ENCODE measurements around the gene GARS1. TPM values are rescaled to one million over a fixed set of nuclear protein-coding genes. Genes with fewer than 3 reads are reported as not detected.

Gene GARS1
- polyA plus RNA-seq, 3 donors: 46.0 to 68.4 (median 48.6) TPM

DNA sequence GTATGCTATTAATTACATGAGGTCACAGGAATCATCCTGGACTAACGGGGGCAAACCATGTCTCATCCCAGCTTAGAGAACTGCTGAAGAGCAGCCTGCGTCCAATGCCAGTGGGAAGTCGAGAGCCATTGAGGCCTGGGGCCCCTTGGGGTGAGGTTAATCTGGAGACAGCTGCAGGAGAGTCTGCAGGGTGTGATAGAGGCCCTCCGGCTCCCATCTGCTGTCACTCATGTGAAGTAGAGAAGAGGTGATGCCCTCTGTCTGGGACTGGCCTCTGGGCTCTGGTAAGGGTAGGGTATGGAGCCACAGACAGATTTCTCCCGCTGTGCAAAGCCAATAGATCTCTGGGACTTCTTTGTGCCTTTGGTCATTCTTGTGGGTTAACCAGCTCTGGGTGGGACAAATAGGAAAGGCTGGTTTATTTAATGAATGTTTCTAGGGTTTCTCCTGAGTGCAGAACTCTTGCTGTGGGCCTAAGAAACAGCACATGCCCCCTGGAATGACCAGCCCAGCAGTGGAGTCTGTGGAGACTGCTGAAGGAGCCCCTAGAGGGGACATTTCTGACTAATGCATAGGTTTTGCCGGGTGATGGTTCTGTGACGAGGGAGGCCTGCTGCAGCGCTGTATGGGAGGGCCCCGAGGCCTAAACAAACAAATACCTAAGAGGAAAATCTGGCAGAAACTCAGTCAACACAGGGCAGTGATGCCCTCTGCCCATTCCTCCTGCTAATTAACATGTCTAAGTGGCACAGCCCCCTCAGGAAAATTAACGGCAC, 53.1 kb downstream of the GARS1 start:
- Mint-ChIP-seq H3K27ac (no peak overlapping the region), H3K27me3 (ENCODE audit: low read depth in 3 of 3) (peaks cover 0 to 1% (median 0%) of the 10 kb centered on the region in 3 donors), H3K36me3 (peaks cover 16 to 20% of the 10 kb centered on the region in 2 donors), H3K4me3 (no peak overlapping the region), H3K4me1 (no peaks in the 10 kb centered on the region), H3K9me3 (peaks cover 0 to 2% (median 0%) of the 10 kb centered on the region in 7 donors)
- DNase-seq: no peak
- no peaks in the 10 kb centered on the region for H3K4me1 ChIP-seq (ENCODE audit: control insufficient read depth in 1 of 2, insufficient read depth in 2 of 2, low read length in 2 of 2)
- no peaks in the 10 kb centered on the region for H4K20me1 ChIP-seq (ENCODE audit: insufficient read depth, low read length)
- H3K27ac ChIP-seq (ENCODE audit: low read depth in 1 of 2, low read length in 2 of 2): no peak overlapping the region
- no peak overlapping the region for H3K4me2 ChIP-seq (replicated peaks; ENCODE audit: extremely low read depth, low read length, poor library complexity, severe bottlenecking)
- H3K9me3 ChIP-seq (replicated peaks in 1 of 2; ENCODE audit: control insufficient read depth in 1 of 2, insufficient read depth in 1 of 2, low read length in 2 of 2): no peaks in the 10 kb centered on the region
- no peaks in the 10 kb centered on the region for H3K36me3 ChIP-seq (replicated peaks in 1 of 2; ENCODE audit: control insufficient read depth in 1 of 2, insufficient read depth in 2 of 2, low read length in 2 of 2)
- TF ChIP-seq, protein P1, sequence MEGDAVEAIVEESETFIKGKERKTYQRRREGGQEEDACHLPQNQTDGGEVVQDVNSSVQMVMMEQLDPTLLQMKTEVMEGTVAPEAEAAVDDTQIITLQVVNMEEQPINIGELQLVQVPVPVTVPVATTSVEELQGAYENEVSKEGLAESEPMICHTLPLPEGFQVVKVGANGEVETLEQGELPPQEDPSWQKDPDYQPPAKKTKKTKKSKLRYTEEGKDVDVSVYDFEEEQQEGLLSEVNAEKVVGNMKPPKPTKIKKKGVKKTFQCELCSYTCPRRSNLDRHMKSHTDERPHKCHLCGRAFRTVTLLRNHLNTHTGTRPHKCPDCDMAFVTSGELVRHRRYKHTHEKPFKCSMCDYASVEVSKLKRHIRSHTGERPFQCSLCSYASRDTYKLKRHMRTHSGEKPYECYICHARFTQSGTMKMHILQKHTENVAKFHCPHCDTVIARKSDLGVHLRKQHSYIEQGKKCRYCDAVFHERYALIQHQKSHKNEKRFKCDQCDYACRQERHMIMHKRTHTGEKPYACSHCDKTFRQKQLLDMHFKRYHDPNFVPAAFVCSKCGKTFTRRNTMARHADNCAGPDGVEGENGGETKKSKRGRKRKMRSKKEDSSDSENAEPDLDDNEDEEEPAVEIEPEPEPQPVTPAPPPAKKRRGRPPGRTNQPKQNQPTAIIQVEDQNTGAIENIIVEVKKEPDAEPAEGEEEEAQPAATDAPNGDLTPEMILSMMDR (IDR thresholded peaks at IDR 0.05): no peak
- intact Hi-C loops (cut with micrococcal nuclease): no loop called here
- H3K79me2 ChIP-seq (ENCODE audit: insufficient read depth, low read length): no peaks in the 10 kb centered on the region
- H3K27me3 ChIP-seq (ENCODE audit: control insufficient read depth in 2 of 2, insufficient read depth in 2 of 2, low read length in 2 of 2): no peaks in the 10 kb centered on the region
- no peak overlapping the region for H3K4me3 ChIP-seq (replicated peaks in 1 of 3; ENCODE audit: low read depth in 2 of 3, low read length in 3 of 3)
- no peak overlapping the region for H2AFZ ChIP-seq (ENCODE audit: insufficient read depth, low read depth, low read length, poor library complexity, severe bottlenecking)
- WGBS (ENCODE audit: insufficient coverage): over 99% methylated on average over 9 of the region's 10 CpGs
- no peak overlapping the region for H3K9ac ChIP-seq (ENCODE audit: insufficient read depth, low read length, poor library complexity, severe bottlenecking)

DNA sequence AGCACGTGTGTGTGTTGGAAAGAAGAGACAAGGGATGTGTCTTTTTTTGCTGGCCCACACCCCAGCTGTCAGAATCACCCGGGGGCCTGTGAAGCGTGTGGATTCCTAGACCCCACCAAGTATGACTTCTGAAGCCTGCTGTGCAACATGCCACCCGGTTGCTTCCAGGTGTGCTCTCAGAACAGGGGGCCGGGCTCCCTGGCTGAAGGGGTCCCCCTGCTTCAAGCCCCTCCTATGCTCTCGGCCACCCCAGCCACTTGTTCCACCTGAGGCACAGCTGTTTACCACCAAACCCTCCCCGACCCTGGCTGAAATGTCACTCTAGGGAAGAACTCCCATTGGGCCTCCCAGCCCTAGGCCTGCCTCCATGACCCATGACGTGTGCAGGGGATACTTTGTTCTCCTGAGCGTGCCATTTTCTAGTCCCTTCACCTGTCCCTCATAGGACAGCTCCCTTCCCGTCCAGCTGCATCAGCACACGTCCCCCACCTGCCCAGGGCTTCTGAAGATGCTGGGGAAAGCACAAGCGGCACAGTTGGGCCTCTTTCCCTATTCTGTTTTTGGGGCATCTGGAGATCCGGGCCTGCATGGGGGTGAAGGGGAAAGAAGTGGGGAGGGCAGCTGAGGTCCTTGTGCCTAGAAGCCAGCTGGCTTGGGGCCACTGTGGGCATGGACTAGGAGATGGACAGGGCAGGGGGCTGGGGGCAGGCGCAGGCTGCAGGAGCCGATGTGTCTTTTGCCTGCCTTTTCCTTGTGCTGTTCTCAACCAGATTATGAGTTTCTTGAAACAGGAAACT, 54.3 kb downstream of the GARS1 start:
- no peak overlapping the region for H3K9ac ChIP-seq (ENCODE audit: insufficient read depth, low read length, poor library complexity, severe bottlenecking)
- Mint-ChIP-seq H3K4me1 (no peaks in the 10 kb centered on the region), H3K27ac (no peak overlapping the region), H3K27me3 (ENCODE audit: low read depth in 3 of 3) (peaks cover 0 to 1% (median 0%) of the 10 kb centered on the region in 3 donors), H3K36me3 (peaks cover 16 to 17% of the 10 kb centered on the region in 2 donors), H3K4me3 (no peak overlapping the region), H3K9me3 (no peaks in the 10 kb centered on the region)
- H3K9me3 ChIP-seq (replicated peaks in 1 of 2; ENCODE audit: control insufficient read depth in 1 of 2, insufficient read depth in 1 of 2, low read length in 2 of 2): no peaks in the 10 kb centered on the region
- no peak overlapping the region for H3K4me3 ChIP-seq (replicated peaks in 1 of 3; ENCODE audit: low read depth in 2 of 3, low read length in 3 of 3)
- H3K4me2 ChIP-seq (replicated peaks; ENCODE audit: extremely low read depth, low read length, poor library complexity, severe bottlenecking): no peak overlapping the region
- H2AFZ ChIP-seq (ENCODE audit: insufficient read depth, low read depth, low read length, poor library complexity, severe bottlenecking): no peak overlapping the region
- no peaks in the 10 kb centered on the region for H3K36me3 ChIP-seq (replicated peaks in 1 of 2; ENCODE audit: control insufficient read depth in 1 of 2, insufficient read depth in 2 of 2, low read length in 2 of 2)
- no peaks in the 10 kb centered on the region for H3K4me1 ChIP-seq (ENCODE audit: control insufficient read depth in 1 of 2, insufficient read depth in 2 of 2, low read length in 2 of 2)
- H3K79me2 ChIP-seq (ENCODE audit: insufficient read depth, low read length): no peaks in the 10 kb centered on the region
- DNase-seq: no peak
- no peak overlapping the region for H3K27ac ChIP-seq (ENCODE audit: low read depth in 1 of 2, low read length in 2 of 2)
- H4K20me1 ChIP-seq (ENCODE audit: insufficient read depth, low read length): no peaks in the 10 kb centered on the region
- no peaks in the 10 kb centered on the region for H3K27me3 ChIP-seq (ENCODE audit: control insufficient read depth in 2 of 2, insufficient read depth in 2 of 2, low read length in 2 of 2)
- TF ChIP-seq, protein P1 (IDR thresholded peaks at IDR 0.05): no peak
- intact Hi-C loops (cut with micrococcal nuclease): no loop called here
- WGBS (ENCODE audit: insufficient coverage): 95% methylated on average over 12 of the region's 15 CpGs

Measured in CD14-positive monocyte (primary cell).